HG03354 (cell line): Measurements from ENCODE around the gene STX10.

Experiments
- ATAC-seq: cut with Tn5 transposase; IDR thresholded peaks from one replicate; pipeline ENCODE4 v1.9.1; 2021; ENCODE audit warnings: mild to moderate bottlenecking; ENCODE audit not compliant: unreplicated experiment, poor library complexity, severe bottlenecking

The STX10 gene

GRCh38 chr19:13165162-13165997, 15.2 kb upstream of the STX10 start:
- no peak for ATAC-seq

DNA sequence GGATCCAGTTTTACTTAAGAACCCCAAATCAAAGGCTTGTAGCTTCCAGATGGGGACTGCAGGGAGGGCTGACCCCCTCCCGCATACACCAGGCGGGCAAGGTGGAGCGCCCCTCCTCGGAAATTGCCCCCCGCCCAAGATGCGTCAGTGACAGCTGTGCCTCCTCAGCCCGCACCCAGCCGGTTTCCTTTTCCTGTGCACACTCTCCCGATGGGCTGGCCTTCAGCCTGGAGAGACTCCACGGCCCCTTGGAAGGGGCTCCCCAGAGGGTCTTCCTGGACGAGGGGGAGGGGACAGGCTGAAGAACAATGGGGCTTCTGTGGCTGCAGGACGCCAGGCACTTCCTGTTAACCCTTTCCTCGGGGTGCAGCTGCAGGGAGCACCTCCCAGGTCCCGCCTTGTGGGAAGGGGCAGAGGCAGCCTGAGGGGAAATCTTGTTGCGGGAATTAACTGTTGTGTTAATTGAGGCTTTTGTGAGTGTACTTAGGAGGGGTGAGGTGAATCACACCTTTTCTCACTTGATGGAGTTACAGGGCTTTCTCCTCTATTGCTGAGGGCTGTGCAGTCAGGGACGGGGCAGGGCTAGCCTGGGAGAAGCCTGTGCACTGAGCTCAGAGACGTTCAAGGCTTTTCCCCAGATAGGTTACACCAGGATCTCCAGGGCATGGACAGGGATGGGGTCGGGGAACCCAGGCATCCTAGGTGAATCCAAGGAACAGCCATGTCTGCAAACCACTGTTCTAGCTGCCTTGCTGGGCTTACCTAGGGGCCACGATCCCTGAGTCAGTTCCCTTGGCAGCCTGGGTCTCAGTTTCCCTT, 14.4 kb upstream of the STX10 start:
- ATAC-seq = no peak

DNA sequence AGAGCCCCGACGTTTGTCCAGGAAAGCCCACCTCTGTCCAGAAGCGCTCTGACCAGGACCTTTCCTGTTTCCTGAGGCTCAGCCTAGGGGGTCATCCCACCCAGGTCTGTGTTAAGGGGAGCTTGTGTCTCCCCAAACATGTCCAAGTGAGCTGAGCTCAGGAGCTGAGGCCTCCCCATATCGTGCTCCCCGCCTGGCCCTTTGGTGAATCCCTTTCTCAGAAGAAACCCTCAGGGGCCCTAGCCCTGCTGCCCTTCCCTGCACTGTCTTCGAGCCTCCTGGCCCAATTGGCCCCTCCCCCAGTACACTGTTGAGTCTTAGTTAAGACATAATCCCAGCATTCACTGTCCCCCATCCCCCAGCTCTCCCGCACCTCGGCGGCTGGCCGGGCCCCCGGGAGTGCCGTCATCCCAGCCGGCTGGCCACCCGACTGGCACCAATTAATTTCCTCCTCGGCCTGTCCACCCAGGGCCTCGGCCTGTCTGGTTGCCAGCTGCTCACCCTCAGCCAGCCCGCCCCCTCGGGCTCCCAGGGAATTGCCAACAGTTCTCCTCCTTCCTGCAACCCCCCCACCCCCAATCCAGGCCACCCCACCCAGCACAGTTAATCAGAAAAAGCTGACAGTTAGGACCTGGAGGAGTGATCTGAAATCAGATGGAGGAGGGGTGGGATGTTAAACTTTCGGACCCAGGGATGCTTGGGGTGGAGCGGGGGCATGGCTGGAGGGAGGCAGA, 13.6 kb upstream of the STX10 start:
- peak; percentile 4 for ATAC-seq

- peak; percentile 49 for ATAC-seq
Observed at GRCh38 chr19:13162724-13163608, 12.8 kb upstream of the STX10 start.

GRCh38 chr19:13160557-13160956, 10.4 kb upstream of the STX10 start:
- ATAC-seq = no peak

- ATAC-seq = no peak
Observed at GRCh38 chr19:13159713-13160112, 9.5 kb upstream of the STX10 start.

- ATAC-seq = no peak
Observed at GRCh38 chr19:13155472-13156359, 5.5 kb upstream of the STX10 start.

- no peak for ATAC-seq
Observed at GRCh38 chr19:13154911-13155471, 4.8 kb upstream of the STX10 start.

DNA sequence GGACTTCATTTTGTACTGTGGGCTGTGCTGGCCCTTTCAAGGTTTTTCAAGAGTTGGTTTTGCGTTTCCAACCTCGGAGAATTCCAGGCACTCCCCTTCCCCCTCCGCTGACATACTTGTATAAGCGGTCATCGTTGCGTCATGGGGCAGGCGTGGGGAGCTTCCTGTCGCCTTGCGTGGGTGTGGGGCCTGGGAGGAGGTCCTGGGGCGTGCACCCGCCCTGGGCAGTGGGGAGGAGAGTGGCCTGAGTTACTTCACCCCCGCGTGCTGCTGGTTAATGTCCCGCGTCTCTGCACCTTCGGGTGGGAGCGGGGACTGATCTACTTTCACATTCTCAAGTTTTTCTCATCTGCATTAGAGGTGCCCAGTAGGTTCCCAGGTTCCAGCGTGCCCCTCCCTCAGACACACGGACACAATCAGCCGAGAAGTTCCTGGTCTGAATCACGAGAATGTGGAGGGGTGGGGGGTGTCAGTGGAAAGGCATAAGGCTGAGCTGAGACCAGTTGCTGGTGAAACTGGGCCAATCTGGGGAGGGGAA, 4.1 kb upstream of the STX10 start:
- no peak for ATAC-seq

DNA sequence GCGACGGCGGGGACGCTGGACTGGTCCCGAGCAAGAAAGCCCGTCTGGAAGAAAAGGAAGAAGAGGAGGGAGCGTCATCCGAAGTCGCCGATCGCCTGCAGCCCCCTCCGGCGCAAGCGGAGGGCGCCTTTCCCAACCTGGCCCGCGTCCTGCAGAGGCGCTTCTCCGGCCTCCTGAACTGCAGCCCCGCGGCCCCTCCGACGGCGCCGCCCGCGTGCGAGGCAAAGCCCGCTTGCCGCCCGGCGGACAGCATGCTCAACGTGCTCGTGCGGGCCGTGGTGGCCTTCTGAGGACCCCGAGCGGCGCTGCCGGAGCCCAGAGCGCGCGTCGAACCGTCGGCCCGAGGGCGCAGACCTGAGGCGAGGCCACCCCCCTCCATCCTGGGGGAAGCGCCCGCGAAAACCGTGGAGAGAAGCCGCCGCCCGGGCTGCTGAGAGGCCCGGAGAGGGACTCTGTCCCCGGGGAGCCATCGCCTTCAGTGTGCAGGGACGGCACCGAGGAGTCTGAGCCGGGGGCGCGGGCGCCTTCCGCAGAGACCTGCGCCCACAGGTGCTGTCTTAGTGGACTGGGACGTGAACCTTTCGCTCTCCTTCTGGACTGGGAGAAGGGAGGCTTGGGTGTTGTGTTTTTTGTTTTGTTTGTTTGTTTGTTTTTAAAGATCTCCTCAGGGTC, 3.5 kb upstream of the STX10 start:
- ATAC-seq = no peak

DNA sequence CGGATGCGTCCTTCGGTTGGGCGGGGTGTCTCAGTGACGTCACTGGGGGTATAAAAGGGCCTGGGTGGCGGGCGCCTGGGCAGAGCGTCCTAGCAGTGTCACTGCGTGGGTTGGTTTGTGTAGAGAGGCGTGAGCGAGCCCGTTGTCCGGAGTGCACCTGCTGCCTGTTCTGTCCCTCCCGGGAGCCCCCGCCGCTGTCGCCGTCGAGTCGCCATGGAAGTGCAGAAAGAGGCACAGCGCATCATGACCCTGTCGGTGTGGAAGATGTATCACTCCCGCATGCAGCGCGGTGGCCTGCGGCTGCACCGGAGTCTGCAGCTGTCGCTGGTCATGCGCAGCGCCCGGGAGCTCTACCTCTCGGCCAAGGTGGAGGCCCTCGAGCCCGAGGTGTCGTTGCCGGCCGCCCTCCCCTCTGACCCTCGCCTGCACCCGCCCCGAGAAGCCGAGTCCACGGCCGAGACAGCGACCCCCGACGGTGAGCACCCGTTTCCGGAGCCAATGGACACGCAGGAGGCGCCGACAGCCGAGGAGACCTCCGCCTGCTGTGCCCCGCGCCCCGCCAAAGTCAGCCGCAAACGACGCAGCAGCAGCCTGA, 2.9 kb upstream of the STX10 start:
- ATAC-seq = peak; percentile 25

DNA sequence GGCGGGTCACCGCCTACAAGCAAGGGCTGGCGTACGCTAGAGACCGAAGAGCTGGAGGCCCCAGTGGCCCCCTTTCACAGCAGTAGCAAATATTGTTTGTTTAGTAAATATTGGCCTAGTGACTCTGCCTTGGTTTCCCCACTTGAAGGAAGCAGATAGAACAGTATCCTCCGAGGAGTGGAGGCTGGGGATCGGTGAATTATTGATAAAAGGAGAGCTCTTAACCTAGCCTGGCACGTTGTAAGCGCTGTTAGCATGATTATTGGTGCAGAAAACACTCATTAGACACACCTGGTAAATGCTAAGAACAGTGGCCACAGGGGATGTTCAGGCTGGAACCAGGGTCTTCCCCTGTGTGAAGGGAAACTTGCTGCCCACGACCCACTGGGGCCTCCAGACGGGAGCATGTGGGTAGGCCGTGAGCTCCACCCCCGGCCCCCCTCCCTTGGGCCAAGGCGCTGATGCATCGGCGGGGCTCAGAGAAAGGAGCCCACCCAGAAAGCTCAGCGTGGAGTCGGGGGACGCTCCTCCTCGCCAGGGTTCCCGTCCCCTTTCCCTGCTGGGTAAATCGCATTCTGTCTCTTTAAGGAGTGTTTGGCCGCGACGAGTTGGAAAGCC, 2.3 kb upstream of the STX10 start:
- peak; percentile 8 for ATAC-seq

- peak; percentile 42 for ATAC-seq
Observed at GRCh38 chr19:13151605-13152355, 1.6 kb upstream of the STX10 start.

DNA sequence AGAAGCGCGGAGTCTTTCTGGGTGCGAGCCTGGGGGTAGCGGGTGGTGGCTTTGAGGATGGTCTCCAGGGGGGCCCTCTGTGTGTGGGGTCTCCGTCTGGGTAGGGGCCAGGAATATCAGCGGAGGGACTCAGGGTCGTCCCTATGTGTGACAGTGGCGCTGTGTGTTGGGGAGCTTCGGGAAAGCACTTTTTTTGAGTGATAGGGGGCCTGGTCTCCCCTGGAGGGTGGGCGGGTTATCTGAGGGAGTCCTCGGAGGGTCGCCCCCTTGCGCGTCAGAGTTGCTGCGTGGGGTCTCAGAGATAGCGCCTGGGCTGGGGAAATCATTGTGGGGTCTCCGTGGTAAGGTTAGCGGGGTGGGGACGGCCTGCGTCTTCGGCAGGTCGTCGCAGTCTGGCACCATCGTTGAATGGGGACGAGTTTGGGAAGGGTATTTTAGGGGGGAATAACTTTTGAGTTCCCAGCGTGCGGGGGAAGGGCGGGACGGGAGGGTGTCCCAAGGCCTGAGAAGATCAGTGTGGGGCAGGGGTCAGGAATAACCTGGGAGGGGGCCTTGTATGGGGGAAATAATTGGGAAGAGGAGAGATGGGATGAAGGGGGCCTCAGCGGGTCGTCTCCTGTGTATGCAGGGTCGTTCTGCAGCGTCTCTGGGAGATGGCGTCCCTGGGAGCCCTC, 893 bp upstream of the STX10 start:
- no peak for ATAC-seq

DNA sequence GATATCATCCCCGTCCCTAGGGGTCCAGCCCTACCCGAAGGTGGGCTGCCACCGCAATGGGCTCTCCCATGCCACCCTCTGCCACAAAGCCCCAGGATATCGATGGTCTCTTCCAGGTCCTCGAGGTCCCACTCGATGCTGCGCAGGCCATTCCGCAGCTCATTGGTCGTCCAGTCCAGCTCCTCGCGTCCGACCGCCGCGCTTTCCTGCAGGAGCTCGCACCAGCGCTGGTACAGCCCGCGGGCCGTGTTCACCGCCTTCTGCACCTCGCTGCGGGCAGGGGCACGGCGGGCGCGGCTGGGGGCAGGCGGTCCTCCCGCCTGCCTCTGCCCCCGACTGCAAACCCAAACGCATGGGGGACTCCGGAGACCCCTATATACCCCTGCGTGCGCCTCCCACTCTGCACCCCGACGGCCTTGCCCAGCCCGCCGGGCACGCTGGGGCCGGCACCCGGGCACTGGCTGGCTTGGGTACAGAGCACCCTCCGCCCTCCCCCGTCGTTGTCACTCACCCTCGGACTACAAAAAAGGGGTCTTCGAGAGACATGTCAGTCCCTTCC, 468 bp downstream of the STX10 start:
- ATAC-seq = peak; percentile 1
